ENCODE measurements around the gene CBX3. TPM values are rescaled to one million over a fixed set of nuclear protein-coding genes. Genes with fewer than 3 reads are reported as not detected.

The CBX3 gene
- total RNA-seq, 4 donors from 2014 or later = 53.9 to 112 (median 68.6) TPM

DNA sequence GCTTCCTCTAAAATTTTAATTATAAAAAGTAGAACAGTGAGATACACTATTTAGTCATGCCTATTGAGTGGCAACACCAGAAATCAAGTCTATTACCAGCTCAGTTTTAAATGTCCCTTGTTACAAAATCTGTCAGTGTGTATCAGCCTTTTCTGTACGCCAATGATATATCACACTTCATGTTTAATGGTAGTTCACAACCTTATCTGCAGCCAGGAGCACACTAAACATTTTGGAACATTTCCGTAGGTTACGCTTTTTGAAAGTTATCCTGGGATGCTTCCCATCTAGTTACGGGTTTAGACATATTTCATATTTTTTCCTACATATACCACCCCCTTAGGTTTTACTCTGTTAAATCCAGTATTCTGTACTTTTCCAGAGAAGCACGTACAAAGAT, 6.4 kb upstream of the CBX3 start:
- H3K9me3 ChIP-seq = no peaks in the 10 kb centered on the region
- TF ChIP-seq, protein P1, sequence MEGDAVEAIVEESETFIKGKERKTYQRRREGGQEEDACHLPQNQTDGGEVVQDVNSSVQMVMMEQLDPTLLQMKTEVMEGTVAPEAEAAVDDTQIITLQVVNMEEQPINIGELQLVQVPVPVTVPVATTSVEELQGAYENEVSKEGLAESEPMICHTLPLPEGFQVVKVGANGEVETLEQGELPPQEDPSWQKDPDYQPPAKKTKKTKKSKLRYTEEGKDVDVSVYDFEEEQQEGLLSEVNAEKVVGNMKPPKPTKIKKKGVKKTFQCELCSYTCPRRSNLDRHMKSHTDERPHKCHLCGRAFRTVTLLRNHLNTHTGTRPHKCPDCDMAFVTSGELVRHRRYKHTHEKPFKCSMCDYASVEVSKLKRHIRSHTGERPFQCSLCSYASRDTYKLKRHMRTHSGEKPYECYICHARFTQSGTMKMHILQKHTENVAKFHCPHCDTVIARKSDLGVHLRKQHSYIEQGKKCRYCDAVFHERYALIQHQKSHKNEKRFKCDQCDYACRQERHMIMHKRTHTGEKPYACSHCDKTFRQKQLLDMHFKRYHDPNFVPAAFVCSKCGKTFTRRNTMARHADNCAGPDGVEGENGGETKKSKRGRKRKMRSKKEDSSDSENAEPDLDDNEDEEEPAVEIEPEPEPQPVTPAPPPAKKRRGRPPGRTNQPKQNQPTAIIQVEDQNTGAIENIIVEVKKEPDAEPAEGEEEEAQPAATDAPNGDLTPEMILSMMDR (IDR thresholded peaks at IDR 0.05) = no peak
- TF ChIP-seq POLR2A (IDR thresholded peaks at IDR 0.05) = no peak
- peaks cover 6 to 58% (median 27%) of the 10 kb centered on the region in 4 donors for H3K4me1 ChIP-seq
- DNase-seq = no peak
- peak overlapping the region in 1 of 4 donors; percentile 6 for H3K27ac ChIP-seq
- no peaks in the 10 kb centered on the region for H3K27me3 ChIP-seq
- no peak overlapping the region for H3K4me3 ChIP-seq
- H3K36me3 ChIP-seq = peaks cover 0 to 75% (median 6%) of the 10 kb centered on the region in 3 donors

GRCh38 chr7:26195867-26196657, 5.5 kb upstream of the CBX3 start:
- H3K27me3 ChIP-seq = no peaks in the 10 kb centered on the region
- DNase-seq = no peak
- H3K4me3 ChIP-seq = peak overlapping the region in 3 of 4 donors; percentile 1 to 100 (median 14)
- H3K27ac ChIP-seq = peak overlapping the region in 2 of 4 donors; percentile 6 to 8
- peaks cover 0 to 66% (median 0%) of the 10 kb centered on the region in 3 donors for H3K36me3 ChIP-seq
- no peaks in the 10 kb centered on the region for H3K9me3 ChIP-seq
- TF ChIP-seq POLR2A (IDR thresholded peaks at IDR 0.05) = no peak
- TF ChIP-seq, protein P1 (IDR thresholded peaks at IDR 0.05) = no peak
- peaks cover 6 to 58% (median 27%) of the 10 kb centered on the region in 4 donors for H3K4me1 ChIP-seq

DNA sequence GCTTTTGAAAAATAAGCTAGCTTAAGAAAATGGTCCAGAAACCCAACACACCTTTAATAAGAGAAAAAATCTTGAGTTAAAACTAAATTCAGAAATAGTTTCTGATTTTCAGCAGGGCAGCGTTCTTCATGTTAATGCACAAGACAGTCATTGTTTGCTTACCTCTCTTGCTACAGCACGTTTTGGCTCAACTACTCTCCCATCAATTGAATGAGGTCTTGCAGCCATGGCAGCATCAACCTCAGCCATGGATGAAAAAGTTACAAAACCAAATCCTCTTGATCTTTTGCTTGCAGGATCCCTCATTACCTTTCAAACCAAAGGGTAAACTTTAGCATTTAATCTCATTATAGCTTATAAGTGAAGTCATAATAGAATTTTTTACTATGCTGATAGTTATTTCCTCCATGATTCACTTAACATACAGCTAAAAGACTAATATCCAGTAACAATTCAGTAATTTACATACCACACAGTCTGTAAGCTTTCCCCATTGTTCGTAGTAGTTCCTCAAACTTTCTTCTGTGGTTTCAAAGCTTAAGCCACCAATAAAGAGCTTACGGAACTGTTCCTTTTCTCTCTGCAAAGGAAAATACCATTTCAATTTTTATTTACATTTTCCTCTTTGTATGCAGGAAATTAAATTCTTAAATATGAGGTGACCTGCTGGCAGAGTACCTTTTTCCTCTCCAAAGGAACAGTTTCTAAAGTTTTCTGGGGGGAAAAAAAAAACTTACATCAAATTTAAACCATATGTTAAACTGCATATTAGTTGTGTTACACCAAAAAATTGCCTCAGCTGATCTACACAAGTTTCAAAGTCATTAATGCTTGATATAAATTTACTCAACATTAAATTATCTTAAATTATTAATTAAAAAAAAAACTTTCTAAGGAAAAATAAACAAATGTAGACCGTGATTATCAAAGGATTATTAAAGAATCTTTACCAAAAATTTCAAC, 4.1 kb upstream of the CBX3 start:
- H3K36me3 ChIP-seq = peaks cover 0 to 52% (median 0%) of the 10 kb centered on the region in 3 donors
- no peaks in the 10 kb centered on the region for H3K27me3 ChIP-seq
- DNase-seq = no peak
- peak overlapping the region; percentile 85 to 100 (median 95) for H3K4me3 ChIP-seq
- H3K4me1 ChIP-seq = peaks cover 6 to 53% (median 24%) of the 10 kb centered on the region in 4 donors
- H3K9me3 ChIP-seq = no peaks in the 10 kb centered on the region
- TF ChIP-seq POLR2A (IDR thresholded peaks at IDR 0.05) = no peak
- TF ChIP-seq, protein P1 (IDR thresholded peaks at IDR 0.05) = no peak
- H3K27ac ChIP-seq = peak overlapping the region in 2 of 4 donors; percentile 100

- peak overlapping the region; percentile 99 to 100 (median 100) for H3K27ac ChIP-seq
- H3K4me3 ChIP-seq = peak overlapping the region; percentile 85 to 100 (median 95)
- peaks cover 6 to 51% (median 24%) of the 10 kb centered on the region in 4 donors for H3K4me1 ChIP-seq
- no peaks in the 10 kb centered on the region for H3K27me3 ChIP-seq
- H3K36me3 ChIP-seq = peaks cover 0 to 44% (median 0%) of the 10 kb centered on the region in 3 donors
- H3K9me3 ChIP-seq = no peaks in the 10 kb centered on the region
- no peak for DNase-seq
- TF ChIP-seq, protein P1 (IDR thresholded peaks at IDR 0.05) = peak; percentile 66 to 96 (median 74)
- TF ChIP-seq POLR2A (IDR thresholded peaks at IDR 0.05) = no peak
Measured at GRCh38 chr7:26198133-26198780, 3.3 kb upstream of the CBX3 start.

GRCh38 chr7:26198781-26199169, 2.8 kb upstream of the CBX3 start:
- Histone ChIP-seq H3K4me1 (peaks cover 3 to 51% (median 24%) of the 10 kb centered on the region in 4 donors), H3K27ac (peak overlapping the region; percentile 99 to 100 (median 100)), H3K27me3 (no peaks in the 10 kb centered on the region), H3K9me3 (no peaks in the 10 kb centered on the region), H3K4me3 (peak overlapping the region; percentile 85 to 100 (median 95)), H3K36me3 (peaks cover 0 to 39% (median 0%) of the 10 kb centered on the region in 3 donors)
- TF ChIP-seq, protein P1 (IDR thresholded peaks at IDR 0.05) = no peak
- TF ChIP-seq POLR2A (IDR thresholded peaks at IDR 0.05) = no peak
- no peak for DNase-seq

All from Peyer's patch (tissue), 4 donors.